ENCODE data around the gene TNFSF15. TPM values are rescaled to one million over a fixed set of nuclear protein-coding genes. Genes with fewer than 3 reads are reported as not detected.

The TNFSF15 gene
- total RNA-seq, 1 experiment from 2014 or later = not detected

- BruUV-seq (replicated peaks) = no TSS peak
- ChIA-PET RAD21 (ENCODE audit: low non-redundant PET in 1 of 2, low total read pairs in 2 of 2, uncharacterized antibody in 2 of 2, unreplicated experiment in 2 of 2) (no interaction called here), CTCF (interaction anchor here (2.9 to 5.9 kb wide), 3 partner anchors 54 to 172 kb away, joined by 11 to 49 read pairs (median 14); partner anchors contain the start of gene TEX48), POLR2A (no interaction called here)
- Histone ChIP-seq H2AFZ (ENCODE audit: low read depth, low read length, poor library complexity, severe bottlenecking) (no peak overlapping the region), H3K4me2 (ENCODE audit: low read length) (no peak overlapping the region), H3K27ac (ENCODE audit: low read depth, low read length) (no peak overlapping the region), H3K4me1 (ENCODE audit: control insufficient read depth in 1 of 2, insufficient read depth in 2 of 2, low read length in 2 of 2) (peaks cover 4 to 12% of the 10 kb centered on the region in 2 experiments; a peak in 3 of 4 replicates), H3K9me3 (ENCODE audit: control insufficient read depth in 1 of 2, insufficient read depth in 1 of 2, low read depth in 1 of 2, low read length in 2 of 2) (no peaks in the 10 kb centered on the region), H3K36me3 (ENCODE audit: control insufficient read depth in 1 of 2, insufficient read depth in 2 of 2, low read length in 2 of 2) (no peaks in the 10 kb centered on the region), H3K79me2 (ENCODE audit: insufficient read depth, low read length) (no peaks in the 10 kb centered on the region), H3K27me3 (ENCODE audit: insufficient read depth, low read length) (0 out of 2 replicates have a peak, but pooled peaks cover 5% of the 10 kb centered on the region), H4K20me1 (ENCODE audit: insufficient read depth) (no peaks in the 10 kb centered on the region), H3K9me2 (ENCODE audit: insufficient read depth) (no peaks in the 10 kb centered on the region), H3K9ac (ENCODE audit: low read length) (no peak overlapping the region), H3K4me3 (replicated peaks in 1 of 2; ENCODE audit: low read depth in 1 of 2, low read length in 2 of 2) (no peak overlapping the region)
- no peak for DNase-seq (ENCODE audit: low read depth, low spot score)
- intact Hi-C loops (cut with micrococcal nuclease) = no loop called here
- no peak for ATAC-seq
- TF ChIP-seq, protein P1, sequence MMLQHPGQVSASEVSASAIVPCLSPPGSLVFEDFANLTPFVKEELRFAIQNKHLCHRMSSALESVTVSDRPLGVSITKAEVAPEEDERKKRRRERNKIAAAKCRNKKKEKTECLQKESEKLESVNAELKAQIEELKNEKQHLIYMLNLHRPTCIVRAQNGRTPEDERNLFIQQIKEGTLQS (IDR thresholded peaks at IDR 0.05) = no peak
- no peak for TF ChIP-seq ZBTB33 (IDR thresholded peaks at IDR 0.05; ENCODE audit: extremely low read depth, insufficient replicate concordance, low read length)
- TF ChIP-seq SRF (IDR thresholded peaks at IDR 0.05; ENCODE audit: low read depth) = no peak
- TF ChIP-seq EZH2 (IDR thresholded peaks at IDR 0.05) = no peak
- TF ChIP-seq SIN3A (IDR thresholded peaks at IDR 0.05; ENCODE audit: low read depth) = no peak
- TF ChIP-seq YY1 (IDR thresholded peaks at IDR 0.05; ENCODE audit: extremely low read depth, insufficient replicate concordance, low read depth, low read length) = no peak
- no peak for TF ChIP-seq RAD21 (IDR thresholded peaks at IDR 0.05; ENCODE audit: low read depth)
- TF ChIP-seq SP1 (IDR thresholded peaks at IDR 0.05; ENCODE audit: low read depth) = no peak
- no peak for TF ChIP-seq POLR2AphosphoS5 (IDR thresholded peaks at IDR 0.05; ENCODE audit: low read depth, low read length)
- no peak for TF ChIP-seq ZFX (IDR thresholded peaks at IDR 0.05)
- TF ChIP-seq, protein P2, sequence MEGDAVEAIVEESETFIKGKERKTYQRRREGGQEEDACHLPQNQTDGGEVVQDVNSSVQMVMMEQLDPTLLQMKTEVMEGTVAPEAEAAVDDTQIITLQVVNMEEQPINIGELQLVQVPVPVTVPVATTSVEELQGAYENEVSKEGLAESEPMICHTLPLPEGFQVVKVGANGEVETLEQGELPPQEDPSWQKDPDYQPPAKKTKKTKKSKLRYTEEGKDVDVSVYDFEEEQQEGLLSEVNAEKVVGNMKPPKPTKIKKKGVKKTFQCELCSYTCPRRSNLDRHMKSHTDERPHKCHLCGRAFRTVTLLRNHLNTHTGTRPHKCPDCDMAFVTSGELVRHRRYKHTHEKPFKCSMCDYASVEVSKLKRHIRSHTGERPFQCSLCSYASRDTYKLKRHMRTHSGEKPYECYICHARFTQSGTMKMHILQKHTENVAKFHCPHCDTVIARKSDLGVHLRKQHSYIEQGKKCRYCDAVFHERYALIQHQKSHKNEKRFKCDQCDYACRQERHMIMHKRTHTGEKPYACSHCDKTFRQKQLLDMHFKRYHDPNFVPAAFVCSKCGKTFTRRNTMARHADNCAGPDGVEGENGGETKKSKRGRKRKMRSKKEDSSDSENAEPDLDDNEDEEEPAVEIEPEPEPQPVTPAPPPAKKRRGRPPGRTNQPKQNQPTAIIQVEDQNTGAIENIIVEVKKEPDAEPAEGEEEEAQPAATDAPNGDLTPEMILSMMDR (IDR thresholded peaks at IDR 0.05 in 2 of 3, conservative IDR thresholded peaks at IDR 0.05 in 1 of 3; ENCODE audit: borderline replicate concordance in 1 of 3, insufficient read depth in 1 of 3, low read depth in 2 of 3, low read length in 2 of 3) = no peak
- TF ChIP-seq ZNF274 (IDR thresholded peaks at IDR 0.05; ENCODE audit: low read depth, low read length) = no peak
- TF ChIP-seq JUND (IDR thresholded peaks at IDR 0.05) = no peak
- no peak for TF ChIP-seq EGR1 (IDR thresholded peaks at IDR 0.05; ENCODE audit: low read depth)
- TF ChIP-seq, protein P3, sequence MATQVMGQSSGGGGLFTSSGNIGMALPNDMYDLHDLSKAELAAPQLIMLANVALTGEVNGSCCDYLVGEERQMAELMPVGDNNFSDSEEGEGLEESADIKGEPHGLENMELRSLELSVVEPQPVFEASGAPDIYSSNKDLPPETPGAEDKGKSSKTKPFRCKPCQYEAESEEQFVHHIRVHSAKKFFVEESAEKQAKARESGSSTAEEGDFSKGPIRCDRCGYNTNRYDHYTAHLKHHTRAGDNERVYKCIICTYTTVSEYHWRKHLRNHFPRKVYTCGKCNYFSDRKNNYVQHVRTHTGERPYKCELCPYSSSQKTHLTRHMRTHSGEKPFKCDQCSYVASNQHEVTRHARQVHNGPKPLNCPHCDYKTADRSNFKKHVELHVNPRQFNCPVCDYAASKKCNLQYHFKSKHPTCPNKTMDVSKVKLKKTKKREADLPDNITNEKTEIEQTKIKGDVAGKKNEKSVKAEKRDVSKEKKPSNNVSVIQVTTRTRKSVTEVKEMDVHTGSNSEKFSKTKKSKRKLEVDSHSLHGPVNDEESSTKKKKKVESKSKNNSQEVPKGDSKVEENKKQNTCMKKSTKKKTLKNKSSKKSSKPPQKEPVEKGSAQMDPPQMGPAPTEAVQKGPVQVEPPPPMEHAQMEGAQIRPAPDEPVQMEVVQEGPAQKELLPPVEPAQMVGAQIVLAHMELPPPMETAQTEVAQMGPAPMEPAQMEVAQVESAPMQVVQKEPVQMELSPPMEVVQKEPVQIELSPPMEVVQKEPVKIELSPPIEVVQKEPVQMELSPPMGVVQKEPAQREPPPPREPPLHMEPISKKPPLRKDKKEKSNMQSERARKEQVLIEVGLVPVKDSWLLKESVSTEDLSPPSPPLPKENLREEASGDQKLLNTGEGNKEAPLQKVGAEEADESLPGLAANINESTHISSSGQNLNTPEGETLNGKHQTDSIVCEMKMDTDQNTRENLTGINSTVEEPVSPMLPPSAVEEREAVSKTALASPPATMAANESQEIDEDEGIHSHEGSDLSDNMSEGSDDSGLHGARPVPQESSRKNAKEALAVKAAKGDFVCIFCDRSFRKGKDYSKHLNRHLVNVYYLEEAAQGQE (IDR thresholded peaks at IDR 0.05; ENCODE audit: low read depth) = no peak
- TF ChIP-seq FOSL1 (IDR thresholded peaks at IDR 0.05; ENCODE audit: low read depth) = no peak
- no peak for TF ChIP-seq EZH2phosphoT487 (IDR thresholded peaks at IDR 0.05; ENCODE audit: borderline replicate concordance)
- TF ChIP-seq TCF7L2 (IDR thresholded peaks at IDR 0.05; ENCODE audit: borderline replicate concordance, extremely low read depth, insufficient read depth, insufficient read length) = no peak
- TF ChIP-seq, protein P4, sequence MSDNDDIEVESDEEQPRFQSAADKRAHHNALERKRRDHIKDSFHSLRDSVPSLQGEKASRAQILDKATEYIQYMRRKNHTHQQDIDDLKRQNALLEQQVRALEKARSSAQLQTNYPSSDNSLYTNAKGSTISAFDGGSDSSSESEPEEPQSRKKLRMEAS (IDR thresholded peaks at IDR 0.05) = no peak
These were observed 70.1 kb downstream of the TNFSF15 start for GRCh38 chr9:114735704-114736103.
